IMR-90 (cell line): Measurements from ENCODE around the gene SMIM41. TPM values are rescaled to one million over a fixed set of nuclear protein-coding genes. Genes with fewer than 3 reads are reported as not detected.

Experiments
- ATAC-seq: fragments of 200-7000 bp; cut with Tn5 transposase; 2 replicates; pipeline ENCODE4 v1.9.1; 2020; ENCODE audit warnings: low read depth, mild to moderate bottlenecking, moderate library complexity
- BruUV-seq: library from RNA; stranded (reverse); fragments of 400-500 nt; replicated peaks from 2 replicates; lab custom pipeline; 2021; lab: Mats Ljungman, UMichigan
- CTCF ChIA-PET: fragments of 300-600 bp; formaldehyde crosslinking; extraction: SDS; loops from one replicate; lab custom pipeline; 2021; ENCODE audit warnings: antibody characterized with exemption; lab: Yijun Ruan, JAX
- POLR2A ChIA-PET: fragments of 300-600 bp; sonication (Branson Sonifier 250); formaldehyde crosslinking; loops from one replicate; lab custom pipeline; 2022; ENCODE audit warnings: antibody characterized with exemption; ENCODE audit not compliant: unreplicated experiment; lab: Charles Lee
- DNase-seq: peaks from one replicate; pipeline ENCODE4 v3.0.0; 2013
- H2AFZ ChIP-seq: replicated peaks from 2 replicates; pipeline ENCODE3; 2013; ENCODE audit warnings: low read length, mild to moderate bottlenecking; ENCODE audit not compliant: poor library complexity
- H2AK5ac ChIP-seq: 2 replicates; pipeline ENCODE4 v1.6.1; 2013; ENCODE audit warnings: low read depth, low read length, inconsistent platforms
- H2AK9ac ChIP-seq: replicated peaks from 2 replicates; pipeline ENCODE3; 2013; ENCODE audit warnings: mild to moderate bottlenecking, low read depth, low read length, moderate library complexity; ENCODE audit not compliant: poor library complexity
- H2BK120ac ChIP-seq: 2 replicates; pipeline ENCODE4 v1.6.1; 2013; ENCODE audit warnings: low read depth, low read length, inconsistent platforms
- H2BK15ac ChIP-seq: 3 replicates; pipeline ENCODE4 v1.6.1; 2013; ENCODE audit warnings: low read depth, low read length, inconsistent platforms
- H2BK20ac ChIP-seq: 2 replicates; pipeline ENCODE4 v1.6.1; 2013; ENCODE audit warnings: low read depth, mild to moderate bottlenecking, inconsistent platforms, low read length, moderate library complexity
- H2BK5ac ChIP-seq: 2 replicates; pipeline ENCODE4 v1.6.1; 2013; ENCODE audit warnings: mild to moderate bottlenecking, low read depth, low read length, inconsistent platforms; ENCODE audit not compliant: poor library complexity, severe bottlenecking
- H3K14ac ChIP-seq: replicated peaks from 2 replicates; pipeline ENCODE4 v1.6.1; 2013; ENCODE audit warnings: low read depth, low read length, inconsistent platforms
- H3K18ac ChIP-seq: 2 replicates; pipeline ENCODE4 v1.6.1; 2013; ENCODE audit warnings: low read depth, low read length, control low read depth
- H3K23ac ChIP-seq: 2 replicates; pipeline ENCODE4 v1.6.1; 2013; ENCODE audit warnings: low read depth, low read length, inconsistent platforms
- H3K27ac ChIP-seq: 2 replicates; pipeline ENCODE4 v1.5.1; 2013; ENCODE audit warnings: mild to moderate bottlenecking, control low read depth, low read length; ENCODE audit not compliant: insufficient read depth
- H3K27me3 ChIP-seq: 2 replicates; pipeline ENCODE4 v1.6.1; 2013; ENCODE audit warnings: low read length; ENCODE audit not compliant: control insufficient read depth, insufficient read depth
- H3K36me3 ChIP-seq: 2 replicates; pipeline ENCODE4 v1.6.1; 2013; ENCODE audit warnings: low read length, mixed read lengths; ENCODE audit not compliant: control insufficient read depth, insufficient read depth
- H3K4ac ChIP-seq: 2 replicates; pipeline ENCODE4 v1.6.1; 2013; ENCODE audit warnings: low read depth, low read length, inconsistent platforms
- H3K4me1 ChIP-seq: 2 replicates; pipeline ENCODE4 v1.6.1; 2013; ENCODE audit warnings: low read length, mixed read lengths; ENCODE audit not compliant: control insufficient read depth, insufficient read depth
- H3K4me2 ChIP-seq: 2 replicates; pipeline ENCODE4 v1.6.1; 2013; ENCODE audit warnings: low read depth, mild to moderate bottlenecking, control low read depth, low read length, moderate library complexity
- H3K4me3 ChIP-seq: 2 replicates; pipeline ENCODE4 v1.5.1; 2013; ENCODE audit warnings: low read depth, mild to moderate bottlenecking, control low read depth, low read length, moderate library complexity; ENCODE audit not compliant: insufficient read depth
- H3K56ac ChIP-seq: 2 replicates; pipeline ENCODE4 v1.6.1; 2013; ENCODE audit warnings: low read length, inconsistent platforms; ENCODE audit not compliant: insufficient read depth; ENCODE audit errors: extremely low read depth
- H3K79me1 ChIP-seq, 2 experiments: 2 replicates each; pipeline ENCODE4 v1.6.1; 2013; ENCODE audit warnings: low read length in 2 of 2, inconsistent platforms in 1 of 2, low read depth in 1 of 2
- H3K9ac ChIP-seq: 2 replicates; pipeline ENCODE4 v1.6.1; 2013; ENCODE audit warnings: low read depth, low read length, control low read depth
- H3K9me1 ChIP-seq: 2 replicates; pipeline ENCODE4 v1.6.1; 2013; ENCODE audit warnings: low read length, inconsistent platforms; ENCODE audit not compliant: insufficient read depth
- H3K9me3 ChIP-seq: 2 replicates; pipeline ENCODE4 v1.6.1; 2013; ENCODE audit warnings: low read length; ENCODE audit not compliant: control insufficient read depth, insufficient read depth
- H4K20me1 ChIP-seq: 2 replicates; pipeline ENCODE4 v1.6.1; 2013; ENCODE audit warnings: low read length, inconsistent platforms; ENCODE audit not compliant: insufficient read depth
- H4K5ac ChIP-seq: 2 replicates; pipeline ENCODE4 v1.6.1; 2013; ENCODE audit warnings: mild to moderate bottlenecking, low read depth, low read length, control low read depth
- H4K8ac ChIP-seq, 2 experiments: 2 replicates each; pipeline ENCODE4 v1.6.1; 2013; ENCODE audit warnings: low read depth in 2 of 2, low read length in 2 of 2, control low read depth in 1 of 2, inconsistent platforms in 1 of 2
- H4K91ac ChIP-seq: 2 replicates; pipeline ENCODE4 v1.6.1; 2013; ENCODE audit warnings: low read depth, low read length, inconsistent platforms; ENCODE audit not compliant: insufficient read depth
- BHLHE40 ChIP-seq: fragments of 150-350 bp; IDR thresholded peaks from 2 replicates; pipeline ENCODE4 v1.6.1; 2016; ENCODE audit warnings: mild to moderate bottlenecking, low read depth, low read length
- CEBPB ChIP-seq: IDR thresholded peaks from 2 replicates; pipeline ENCODE4 v1.6.1; 2012; ENCODE audit warnings: low read depth, low read length, improper control_type of control experiment
- CHD1 ChIP-seq: IDR thresholded peaks from 2 replicates; pipeline ENCODE4 v1.6.1; 2012; ENCODE audit warnings: low read depth, low read length, improper control_type of control experiment
- CTCF ChIP-seq: conservative IDR thresholded peaks from 2 replicates; pipeline ENCODE4 v1.5.1; 2012; ENCODE audit warnings: mild to moderate bottlenecking, low read depth, low read length, improper control_type of control experiment
- FOS ChIP-seq: fragments of 150-350 bp; IDR thresholded peaks from 2 replicates; pipeline ENCODE4 v1.6.1; 2016; ENCODE audit warnings: low read depth, low read length
- MAZ ChIP-seq: IDR thresholded peaks from 2 replicates; pipeline ENCODE4 v1.6.1; 2012; ENCODE audit warnings: low read depth, mild to moderate bottlenecking, low read length, improper control_type of control experiment, moderate library complexity, borderline replicate concordance
- MXI1 ChIP-seq: IDR thresholded peaks from 2 replicates; pipeline ENCODE4 v1.6.1; 2012; ENCODE audit warnings: low read depth, mild to moderate bottlenecking, low read length, moderate library complexity, borderline replicate concordance
- NFE2L2 ChIP-seq: fragments of 150-350 bp; IDR thresholded peaks from 2 replicates; pipeline ENCODE4 v1.6.1; 2016; ENCODE audit warnings: low read depth, mild to moderate bottlenecking, low read length
- POLR2A ChIP-seq: IDR thresholded peaks from 2 replicates; pipeline ENCODE4 v1.6.1; 2012; ENCODE audit warnings: mild to moderate bottlenecking, low read depth, low read length
- SMC3 ChIP-seq: fragments of 150-350 bp; IDR thresholded peaks from 2 replicates; pipeline ENCODE4 v1.6.1; 2016; ENCODE audit warnings: low read depth, mild to moderate bottlenecking, antibody characterized with exemption, low read length, moderate library complexity
- WGBS, 2 experiments: methylation state at CpG; one replicate each; pipeline versions ENCODE4 v1.1.5 to v1.1.7; 2013; ENCODE audit warnings: missing lambda C conversion rate in 2 of 2; ENCODE audit not compliant: insufficient read length in 1 of 2; ENCODE audit errors: extremely low coverage in 2 of 2; 5-methylcytosine and 5-hydroxymethylcytosine counted together
- dilution Hi-C: fragments of 300-500 bp; cut with HindIII; formaldehyde crosslinking; loops from one replicate; pipeline ENCODE4 v1.14.3; 2018; ENCODE audit warnings: low sequenced_read_pairs; ENCODE audit not compliant: unreplicated experiment
- in situ Hi-C: fragments of 300-500 bp; cut with MboI; formaldehyde crosslinking; loops from 3 replicates; pipeline ENCODE4 v1.14.3; 2019; ENCODE audit warnings: low sequenced_read_pairs, inconsistent platforms, mixed read lengths
- intact Hi-C: fragments of 100-400 bp; cut with micrococcal nuclease; formaldehyde crosslinking; loops from 2 replicates; pipeline ENCODE4 v1.10.0; 2022
- polyA plus RNA-seq, 3 experiments: library from polyadenylated mRNA; depleted of rRNA; stranded (reverse); fragments of >200 nt; gene quantifications; 2 replicates each; pipeline ENCODE4 v1.2.3, GENCODE V29; 2012; ENCODE audit warnings: low replicate concordance in 1 of 3
- total RNA-seq: library from RNA; depleted of rRNA; stranded (reverse); fragments of >200 nt; gene quantifications from 2 replicates; pipeline ENCODE4 v1.2.3, GENCODE V29; 2012
- TF ChIP-seq, protein P1 (sequence below): fragments of 150-350 bp; IDR thresholded peaks from 2 replicates; pipeline ENCODE4 v1.6.1; 2017; ENCODE audit warnings: mild to moderate bottlenecking, antibody characterized with exemption, low read length, low read depth

The SMIM41 gene
- total and polyA plus RNA-seq, 2 of the 4 experiments (the other 2 are of a cell fraction) = not detected

GRCh38 chr12:52063981-52064649 lies 15.4 kb upstream of the SMIM41 start (continued):
- TF ChIP-seq, protein P1, sequence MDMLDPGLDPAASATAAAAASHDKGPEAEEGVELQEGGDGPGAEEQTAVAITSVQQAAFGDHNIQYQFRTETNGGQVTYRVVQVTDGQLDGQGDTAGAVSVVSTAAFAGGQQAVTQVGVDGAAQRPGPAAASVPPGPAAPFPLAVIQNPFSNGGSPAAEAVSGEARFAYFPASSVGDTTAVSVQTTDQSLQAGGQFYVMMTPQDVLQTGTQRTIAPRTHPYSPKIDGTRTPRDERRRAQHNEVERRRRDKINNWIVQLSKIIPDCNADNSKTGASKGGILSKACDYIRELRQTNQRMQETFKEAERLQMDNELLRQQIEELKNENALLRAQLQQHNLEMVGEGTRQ = no peak; the same call in 1 of the 2 replicates

- no peak overlapping the region for H3K56ac ChIP-seq
- H3K14ac ChIP-seq = no peak overlapping the region
- H4K20me1 ChIP-seq = peaks cover 16% of the 10 kb centered on the region
- H2BK15ac ChIP-seq = peak overlapping the region; percentile 64; the same call in 1 of the 3 replicates
- no peak overlapping the region for H3K18ac ChIP-seq
- H3K9me1 ChIP-seq = peaks cover 18% of the 10 kb centered on the region
- H2AFZ ChIP-seq = peak overlapping the region; percentile 65
- peak overlapping the region; percentile 5; the same call in 1 of the 2 replicates for H2BK20ac ChIP-seq
- H3K4ac ChIP-seq = peak overlapping the region; percentile 30
- no peak overlapping the region for H3K9ac ChIP-seq
- WGBS, 2 experiments = 60% methylated on average over 1 of the region's 8 CpGs; no CpG with 5 or more reads in 1 of the 2 experiments
- H4K8ac ChIP-seq = peak overlapping the region in 1 of 2 experiments; percentile 48; a peak in 1 of 4 replicates
- H2BK120ac ChIP-seq = peak overlapping the region; percentile 36; the same call in 1 of the 2 replicates
- H3K23ac ChIP-seq = peak overlapping the region; percentile 16
- in situ Hi-C loops = no loop called here
- no peak overlapping the region for H4K5ac ChIP-seq
- no peak overlapping the region for H3K27ac ChIP-seq
- no peaks in the 10 kb centered on the region for H3K9me3 ChIP-seq
- no TSS peak for BruUV-seq
- DNase-seq = peak; percentile 58
- no peak overlapping the region for H3K4me2 ChIP-seq
- peak overlapping the region; percentile 21 for H2AK9ac ChIP-seq
- no peak for ATAC-seq
- dilution Hi-C loops = no loop called here
- POLR2A ChIA-PET = no interaction called here
- no peaks in the 10 kb centered on the region for H3K27me3 ChIP-seq
- peak overlapping the region; percentile 16; the same call in 1 of the 2 replicates for H4K91ac ChIP-seq
- H2BK5ac ChIP-seq = peak overlapping the region; percentile 8
- CTCF ChIA-PET = interaction anchor here (0.7 kb wide), 1 partner anchor 51 kb away, joined by 3 read pairs; no protein-coding TSS in a partner anchor
- peak overlapping the region; percentile 78 for H2AK5ac ChIP-seq
- no peaks in the 10 kb centered on the region for H3K36me3 ChIP-seq
- peaks cover 0 to 20% of the 10 kb centered on the region in 2 experiments; a peak in 2 of 4 replicates for H3K79me1 ChIP-seq
- peaks cover 29% of the 10 kb centered on the region for H3K4me1 ChIP-seq
- intact Hi-C loops = no loop called here
- no peak overlapping the region for H3K4me3 ChIP-seq
- no peak for TF ChIP-seq SMC3
- no peak for TF ChIP-seq MAZ
- TF ChIP-seq MXI1 = no peak
- no peak for TF ChIP-seq CTCF
- TF ChIP-seq, protein P1 = no peak
- 0 out of 2 replicates have a peak, but pooled peaks have one; percentile 4 for TF ChIP-seq POLR2A
- TF ChIP-seq FOS = peak; percentile 2; the same call in 1 of the 2 replicates
- no peak for TF ChIP-seq NFE2L2
- no peak for TF ChIP-seq CEBPB
- TF ChIP-seq CHD1 = no peak
- TF ChIP-seq BHLHE40 = no peak
Observed at GRCh38 chr12:52066346-52067080, 13.0 kb upstream of the SMIM41 start.
